IMR-90 (cell line): ENCODE measurements around the gene PLA2G15. TPM values are rescaled to one million over a fixed set of nuclear protein-coding genes. Genes with fewer than 3 reads are reported as not detected.
A peak's percentile ranks its signal among the peaks of the same experiment; 100 is the strongest.

Source experiments
- ATAC-seq: fragments of 200-7000 bp; cut with Tn5 transposase; 2 replicates; pipeline ENCODE4 v1.9.1; 2020; ENCODE audit warnings: low read depth, mild to moderate bottlenecking, moderate library complexity
- BruUV-seq: library from RNA; stranded (reverse); fragments of 400-500 nt; replicated peaks from 2 replicates; lab custom pipeline; 2021; lab: Mats Ljungman, UMichigan
- CTCF ChIA-PET: fragments of 300-600 bp; formaldehyde crosslinking; extraction: SDS; loops from one replicate; lab custom pipeline; 2021; ENCODE audit warnings: antibody characterized with exemption; lab: Yijun Ruan, JAX
- POLR2A ChIA-PET: fragments of 300-600 bp; sonication (Branson Sonifier 250); formaldehyde crosslinking; loops from one replicate; lab custom pipeline; 2022; ENCODE audit warnings: antibody characterized with exemption; ENCODE audit not compliant: unreplicated experiment; lab: Charles Lee
- DNase-seq: peaks from one replicate; pipeline ENCODE4 v3.0.0; 2013
- H2AFZ ChIP-seq: replicated peaks from 2 replicates; pipeline ENCODE3; 2013; ENCODE audit warnings: low read length, mild to moderate bottlenecking; ENCODE audit not compliant: poor library complexity
- H2AK5ac ChIP-seq: 2 replicates; pipeline ENCODE4 v1.6.1; 2013; ENCODE audit warnings: low read depth, low read length, inconsistent platforms
- H2AK9ac ChIP-seq: replicated peaks from 2 replicates; pipeline ENCODE3; 2013; ENCODE audit warnings: mild to moderate bottlenecking, low read depth, low read length, moderate library complexity; ENCODE audit not compliant: poor library complexity
- H2BK120ac ChIP-seq: 2 replicates; pipeline ENCODE4 v1.6.1; 2013; ENCODE audit warnings: low read depth, low read length, inconsistent platforms
- H2BK15ac ChIP-seq: 3 replicates; pipeline ENCODE4 v1.6.1; 2013; ENCODE audit warnings: low read depth, low read length, inconsistent platforms
- H2BK20ac ChIP-seq: 2 replicates; pipeline ENCODE4 v1.6.1; 2013; ENCODE audit warnings: low read depth, mild to moderate bottlenecking, inconsistent platforms, low read length, moderate library complexity
- H2BK5ac ChIP-seq: 2 replicates; pipeline ENCODE4 v1.6.1; 2013; ENCODE audit warnings: mild to moderate bottlenecking, low read depth, low read length, inconsistent platforms; ENCODE audit not compliant: poor library complexity, severe bottlenecking
- H3K14ac ChIP-seq: replicated peaks from 2 replicates; pipeline ENCODE4 v1.6.1; 2013; ENCODE audit warnings: low read depth, low read length, inconsistent platforms
- H3K18ac ChIP-seq: 2 replicates; pipeline ENCODE4 v1.6.1; 2013; ENCODE audit warnings: low read depth, low read length, control low read depth
- H3K23ac ChIP-seq: 2 replicates; pipeline ENCODE4 v1.6.1; 2013; ENCODE audit warnings: low read depth, low read length, inconsistent platforms
- H3K27ac ChIP-seq: 2 replicates; pipeline ENCODE4 v1.5.1; 2013; ENCODE audit warnings: mild to moderate bottlenecking, control low read depth, low read length; ENCODE audit not compliant: insufficient read depth
- H3K27me3 ChIP-seq: 2 replicates; pipeline ENCODE4 v1.6.1; 2013; ENCODE audit warnings: low read length; ENCODE audit not compliant: control insufficient read depth, insufficient read depth
- H3K36me3 ChIP-seq: 2 replicates; pipeline ENCODE4 v1.6.1; 2013; ENCODE audit warnings: low read length, mixed read lengths; ENCODE audit not compliant: control insufficient read depth, insufficient read depth
- H3K4ac ChIP-seq: 2 replicates; pipeline ENCODE4 v1.6.1; 2013; ENCODE audit warnings: low read depth, low read length, inconsistent platforms
- H3K4me1 ChIP-seq: 2 replicates; pipeline ENCODE4 v1.6.1; 2013; ENCODE audit warnings: low read length, mixed read lengths; ENCODE audit not compliant: control insufficient read depth, insufficient read depth
- H3K4me2 ChIP-seq: 2 replicates; pipeline ENCODE4 v1.6.1; 2013; ENCODE audit warnings: low read depth, mild to moderate bottlenecking, control low read depth, low read length, moderate library complexity
- H3K4me3 ChIP-seq: 2 replicates; pipeline ENCODE4 v1.5.1; 2013; ENCODE audit warnings: low read depth, mild to moderate bottlenecking, control low read depth, low read length, moderate library complexity; ENCODE audit not compliant: insufficient read depth
- H3K56ac ChIP-seq: 2 replicates; pipeline ENCODE4 v1.6.1; 2013; ENCODE audit warnings: low read length, inconsistent platforms; ENCODE audit not compliant: insufficient read depth; ENCODE audit errors: extremely low read depth
- H3K79me1 ChIP-seq, 2 experiments: 2 replicates each; pipeline ENCODE4 v1.6.1; 2013; ENCODE audit warnings: low read length in 2 of 2, inconsistent platforms in 1 of 2, low read depth in 1 of 2
- H3K9ac ChIP-seq: 2 replicates; pipeline ENCODE4 v1.6.1; 2013; ENCODE audit warnings: low read depth, low read length, control low read depth
- H3K9me1 ChIP-seq: 2 replicates; pipeline ENCODE4 v1.6.1; 2013; ENCODE audit warnings: low read length, inconsistent platforms; ENCODE audit not compliant: insufficient read depth
- H3K9me3 ChIP-seq: 2 replicates; pipeline ENCODE4 v1.6.1; 2013; ENCODE audit warnings: low read length; ENCODE audit not compliant: control insufficient read depth, insufficient read depth
- H4K20me1 ChIP-seq: 2 replicates; pipeline ENCODE4 v1.6.1; 2013; ENCODE audit warnings: low read length, inconsistent platforms; ENCODE audit not compliant: insufficient read depth
- H4K5ac ChIP-seq: 2 replicates; pipeline ENCODE4 v1.6.1; 2013; ENCODE audit warnings: mild to moderate bottlenecking, low read depth, low read length, control low read depth
- H4K8ac ChIP-seq, 2 experiments: 2 replicates each; pipeline ENCODE4 v1.6.1; 2013; ENCODE audit warnings: low read depth in 2 of 2, low read length in 2 of 2, control low read depth in 1 of 2, inconsistent platforms in 1 of 2
- H4K91ac ChIP-seq: 2 replicates; pipeline ENCODE4 v1.6.1; 2013; ENCODE audit warnings: low read depth, low read length, inconsistent platforms; ENCODE audit not compliant: insufficient read depth
- BHLHE40 ChIP-seq: fragments of 150-350 bp; IDR thresholded peaks from 2 replicates; pipeline ENCODE4 v1.6.1; 2016; ENCODE audit warnings: mild to moderate bottlenecking, low read depth, low read length
- CEBPB ChIP-seq: IDR thresholded peaks from 2 replicates; pipeline ENCODE4 v1.6.1; 2012; ENCODE audit warnings: low read depth, low read length, improper control_type of control experiment
- CHD1 ChIP-seq: IDR thresholded peaks from 2 replicates; pipeline ENCODE4 v1.6.1; 2012; ENCODE audit warnings: low read depth, low read length, improper control_type of control experiment
- FOS ChIP-seq: fragments of 150-350 bp; IDR thresholded peaks from 2 replicates; pipeline ENCODE4 v1.6.1; 2016; ENCODE audit warnings: low read depth, low read length
- MAFK ChIP-seq: IDR thresholded peaks from 2 replicates; pipeline ENCODE4 v1.6.1; 2012; ENCODE audit warnings: low read depth, low read length, improper control_type of control experiment
- NFE2L2 ChIP-seq: fragments of 150-350 bp; IDR thresholded peaks from 2 replicates; pipeline ENCODE4 v1.6.1; 2016; ENCODE audit warnings: low read depth, mild to moderate bottlenecking, low read length
- POLR2A ChIP-seq: IDR thresholded peaks from 2 replicates; pipeline ENCODE4 v1.6.1; 2012; ENCODE audit warnings: mild to moderate bottlenecking, low read depth, low read length
- RCOR1 ChIP-seq: IDR thresholded peaks from 2 replicates; pipeline ENCODE4 v1.6.1; 2012; ENCODE audit warnings: mild to moderate bottlenecking, low read length, improper control_type of control experiment; ENCODE audit not compliant: insufficient replicate concordance
- SMC3 ChIP-seq: fragments of 150-350 bp; IDR thresholded peaks from 2 replicates; pipeline ENCODE4 v1.6.1; 2016; ENCODE audit warnings: low read depth, mild to moderate bottlenecking, antibody characterized with exemption, low read length, moderate library complexity
- WGBS, 2 experiments: methylation state at CpG; one replicate each; pipeline versions ENCODE4 v1.1.5 to v1.1.7; 2013; ENCODE audit warnings: missing lambda C conversion rate in 2 of 2; ENCODE audit not compliant: insufficient read length in 1 of 2; ENCODE audit errors: extremely low coverage in 2 of 2; 5-methylcytosine and 5-hydroxymethylcytosine counted together
- dilution Hi-C: fragments of 300-500 bp; cut with HindIII; formaldehyde crosslinking; loops from one replicate; pipeline ENCODE4 v1.14.3; 2018; ENCODE audit warnings: low sequenced_read_pairs; ENCODE audit not compliant: unreplicated experiment
- in situ Hi-C: fragments of 300-500 bp; cut with MboI; formaldehyde crosslinking; loops from 3 replicates; pipeline ENCODE4 v1.14.3; 2019; ENCODE audit warnings: low sequenced_read_pairs, inconsistent platforms, mixed read lengths
- intact Hi-C: fragments of 100-400 bp; cut with micrococcal nuclease; formaldehyde crosslinking; loops from 2 replicates; pipeline ENCODE4 v1.10.0; 2022
- polyA plus RNA-seq, 3 experiments: library from polyadenylated mRNA; depleted of rRNA; stranded (reverse); fragments of >200 nt; gene quantifications; 2 replicates each; pipeline ENCODE4 v1.2.3, GENCODE V29; 2012; ENCODE audit warnings: low replicate concordance in 1 of 3
- total RNA-seq: library from RNA; depleted of rRNA; stranded (reverse); fragments of >200 nt; gene quantifications from 2 replicates; pipeline ENCODE4 v1.2.3, GENCODE V29; 2012
- TF ChIP-seq, protein P1 (sequence below): conservative IDR thresholded peaks from 2 replicates; pipeline ENCODE4 v1.5.1; 2012; ENCODE audit warnings: mild to moderate bottlenecking, low read depth, low read length, improper control_type of control experiment
- TF ChIP-seq, protein P2 (sequence below): fragments of 150-350 bp; IDR thresholded peaks from 2 replicates; pipeline ENCODE4 v1.6.1; 2016; ENCODE audit warnings: low read depth, mild to moderate bottlenecking, low read length, moderate library complexity, borderline replicate concordance
- TF ChIP-seq, protein P3 (sequence below): fragments of 150-350 bp; IDR thresholded peaks from 2 replicates; pipeline ENCODE4 v1.6.1; 2017; ENCODE audit warnings: mild to moderate bottlenecking, antibody characterized with exemption, low read length, low read depth

Gene PLA2G15
- total and polyA plus RNA-seq, 2 of the 4 experiments (the other 2 are of a cell fraction), result 19.5 to 31.7 TPM

DNA sequence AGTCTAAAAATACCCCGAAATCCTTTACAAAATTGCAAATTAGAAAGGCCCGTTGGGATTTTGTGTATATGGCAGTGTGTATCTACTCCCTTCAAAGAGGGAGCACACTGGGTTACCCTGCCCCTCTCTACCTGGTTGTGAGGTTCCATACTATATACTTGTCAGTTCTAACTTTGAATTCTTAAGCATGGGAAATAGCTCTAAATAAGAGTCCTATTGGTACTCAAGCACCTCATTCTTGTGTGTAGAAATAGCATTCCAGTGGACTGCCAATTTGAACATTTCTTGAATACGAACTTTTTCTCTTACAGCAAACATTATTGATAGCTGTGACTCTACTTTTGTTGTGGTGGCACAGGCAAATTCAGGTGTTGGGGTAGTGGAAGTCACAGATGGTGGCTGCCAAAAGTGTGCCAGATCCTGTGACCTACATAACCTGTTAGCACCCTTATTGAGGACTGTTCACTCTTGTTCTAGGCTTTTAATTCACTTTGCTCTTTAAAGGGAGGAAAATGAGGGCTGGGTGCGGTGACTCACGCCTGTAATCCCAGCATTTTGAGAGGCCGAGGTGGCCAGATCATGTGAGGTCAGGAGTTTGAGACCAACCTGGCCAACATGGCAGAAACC is 25.3 kb upstream of the PLA2G15 start:
- in situ Hi-C loops, result loop anchor here (10.0 kb wide), 2 partner anchors 125 to 235 kb away; partner anchors contain the start of gene DPEP3
- H3K4me3 ChIP-seq, result no peak overlapping the region
- H2BK15ac ChIP-seq, result no peak overlapping the region
- ATAC-seq, result no peak
- H3K56ac ChIP-seq, result no peak overlapping the region
- H3K9me1 ChIP-seq, result peaks cover 3% of the 10 kb centered on the region
- H3K18ac ChIP-seq, result no peak overlapping the region
- no peak overlapping the region for H2AFZ ChIP-seq
- no CpG with 5 or more reads among the region's 6 CpGs for WGBS, 2 experiments
- H2AK9ac ChIP-seq, result peak overlapping the region; percentile 51
- no peak overlapping the region for H3K23ac ChIP-seq
- H2AK5ac ChIP-seq, result no peak overlapping the region
- dilution Hi-C loops, result no loop called here
- H3K79me1 ChIP-seq, result peaks cover 0 to 3% of the 10 kb centered on the region in 2 experiments; a peak in 1 of 4 replicates
- no TSS peak for BruUV-seq
- H3K9me3 ChIP-seq, result no peaks in the 10 kb centered on the region
- no peak overlapping the region for H2BK120ac ChIP-seq
- no peak overlapping the region for H3K4ac ChIP-seq
- H2BK20ac ChIP-seq, result no peak overlapping the region
- H3K27ac ChIP-seq, result no peak overlapping the region
- H3K4me1 ChIP-seq, result no peaks in the 10 kb centered on the region
- H4K5ac ChIP-seq, result no peak overlapping the region
- H4K8ac ChIP-seq, result no peak overlapping the region
- no peak overlapping the region for H4K91ac ChIP-seq
- H3K9ac ChIP-seq, result no peak overlapping the region
- H3K27me3 ChIP-seq, result no peaks in the 10 kb centered on the region
- POLR2A ChIA-PET, result no interaction called here
- no peak overlapping the region for H3K4me2 ChIP-seq
- CTCF ChIA-PET, result interaction anchor here (1.2 kb wide), 1 partner anchor 9 kb away, joined by 3 read pairs; no protein-coding TSS in a partner anchor
- no peaks in the 10 kb centered on the region for H4K20me1 ChIP-seq
- H3K14ac ChIP-seq, result no peak overlapping the region
- H2BK5ac ChIP-seq, result no peak overlapping the region
- DNase-seq, result no peak
- intact Hi-C loops, result loop anchor here (10.0 kb wide), 1 partner anchor 255 kb away; the partner anchor contains the start of gene SLC12A4
- peaks cover 4% of the 10 kb centered on the region; the same call in 1 of the 2 replicates for H3K36me3 ChIP-seq
- no peak for TF ChIP-seq NFE2L2
- TF ChIP-seq SMC3, result no peak
- TF ChIP-seq FOS, result no peak
- no peak for TF ChIP-seq CHD1
- TF ChIP-seq BHLHE40, result no peak
- no peak for TF ChIP-seq POLR2A
- no peak for TF ChIP-seq MAFK
- no peak for TF ChIP-seq CEBPB
- TF ChIP-seq, protein P1, sequence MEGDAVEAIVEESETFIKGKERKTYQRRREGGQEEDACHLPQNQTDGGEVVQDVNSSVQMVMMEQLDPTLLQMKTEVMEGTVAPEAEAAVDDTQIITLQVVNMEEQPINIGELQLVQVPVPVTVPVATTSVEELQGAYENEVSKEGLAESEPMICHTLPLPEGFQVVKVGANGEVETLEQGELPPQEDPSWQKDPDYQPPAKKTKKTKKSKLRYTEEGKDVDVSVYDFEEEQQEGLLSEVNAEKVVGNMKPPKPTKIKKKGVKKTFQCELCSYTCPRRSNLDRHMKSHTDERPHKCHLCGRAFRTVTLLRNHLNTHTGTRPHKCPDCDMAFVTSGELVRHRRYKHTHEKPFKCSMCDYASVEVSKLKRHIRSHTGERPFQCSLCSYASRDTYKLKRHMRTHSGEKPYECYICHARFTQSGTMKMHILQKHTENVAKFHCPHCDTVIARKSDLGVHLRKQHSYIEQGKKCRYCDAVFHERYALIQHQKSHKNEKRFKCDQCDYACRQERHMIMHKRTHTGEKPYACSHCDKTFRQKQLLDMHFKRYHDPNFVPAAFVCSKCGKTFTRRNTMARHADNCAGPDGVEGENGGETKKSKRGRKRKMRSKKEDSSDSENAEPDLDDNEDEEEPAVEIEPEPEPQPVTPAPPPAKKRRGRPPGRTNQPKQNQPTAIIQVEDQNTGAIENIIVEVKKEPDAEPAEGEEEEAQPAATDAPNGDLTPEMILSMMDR, result no peak
- no peak for TF ChIP-seq RCOR1
- TF ChIP-seq, protein P2, sequence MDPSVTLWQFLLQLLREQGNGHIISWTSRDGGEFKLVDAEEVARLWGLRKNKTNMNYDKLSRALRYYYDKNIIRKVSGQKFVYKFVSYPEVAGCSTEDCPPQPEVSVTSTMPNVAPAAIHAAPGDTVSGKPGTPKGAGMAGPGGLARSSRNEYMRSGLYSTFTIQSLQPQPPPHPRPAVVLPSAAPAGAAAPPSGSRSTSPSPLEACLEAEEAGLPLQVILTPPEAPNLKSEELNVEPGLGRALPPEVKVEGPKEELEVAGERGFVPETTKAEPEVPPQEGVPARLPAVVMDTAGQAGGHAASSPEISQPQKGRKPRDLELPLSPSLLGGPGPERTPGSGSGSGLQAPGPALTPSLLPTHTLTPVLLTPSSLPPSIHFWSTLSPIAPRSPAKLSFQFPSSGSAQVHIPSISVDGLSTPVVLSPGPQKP, result no peak
- TF ChIP-seq, protein P3, sequence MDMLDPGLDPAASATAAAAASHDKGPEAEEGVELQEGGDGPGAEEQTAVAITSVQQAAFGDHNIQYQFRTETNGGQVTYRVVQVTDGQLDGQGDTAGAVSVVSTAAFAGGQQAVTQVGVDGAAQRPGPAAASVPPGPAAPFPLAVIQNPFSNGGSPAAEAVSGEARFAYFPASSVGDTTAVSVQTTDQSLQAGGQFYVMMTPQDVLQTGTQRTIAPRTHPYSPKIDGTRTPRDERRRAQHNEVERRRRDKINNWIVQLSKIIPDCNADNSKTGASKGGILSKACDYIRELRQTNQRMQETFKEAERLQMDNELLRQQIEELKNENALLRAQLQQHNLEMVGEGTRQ, result no peak
